SH-SY5Y (cell line): ENCODE results near the gene NFATC4.

Source experiments
- GATA2 ChIP-seq: IDR thresholded peaks from 2 replicates; pipeline ENCODE4 v1.6.1; 2011; ENCODE audit warnings: mild to moderate bottlenecking, low read depth, low read length
- GATA3 ChIP-seq: IDR thresholded peaks from 2 replicates; pipeline ENCODE4 v1.6.1; 2011; ENCODE audit warnings: low read depth, mild to moderate bottlenecking, low read length, moderate library complexity

- TF ChIP-seq GATA2 = no peak
- TF ChIP-seq GATA3 = no peak
Measured at GRCh38 chr14:24422261-24422660, 54.3 kb downstream of the NFATC4 start.
